Astrocyte of the spinal cord (primary cell): ENCODE measurements around the gene SLIT3.

ENCODE experiments used
- DNase-seq: peaks from one replicate; pipeline ENCODE4 v3.0.0; 2011; ENCODE audit warnings: low read depth, low spot score
- H3K4me3 ChIP-seq: 2 replicates; pipeline ENCODE4 v1.5.1; 2011; ENCODE audit warnings: low read depth, mild to moderate bottlenecking, low read length, moderate library complexity
- CTCF ChIP-seq: IDR thresholded peaks from 2 replicates; pipeline ENCODE4 v1.5.1; 2012; ENCODE audit warnings: low read depth, mild to moderate bottlenecking, low read length, inconsistent platforms
- in situ Hi-C: cut with HindIII; loops from 2 replicates; pipeline ENCODE4 v1.10.0; 2017; ENCODE audit warnings: low sequenced_read_pairs

The SLIT3 gene

GRCh38 chr5:169265888-169266287 is 35.1 kb downstream of the SLIT3 start:
- in situ Hi-C loops: no loop called here

GRCh38 chr5:169263591-169263990 is 37.3 kb downstream of the SLIT3 start:
- H3K4me3 ChIP-seq: no peak overlapping the region
- no peak for DNase-seq
- in situ Hi-C loops: no loop called here
- TF ChIP-seq CTCF: no peak

More at GRCh38 chr5:169265888-169266287, 35.1 kb downstream of the SLIT3 start:
- TF ChIP-seq CTCF: peak; percentile 28
- DNase-seq: peak; percentile 5
- no peak overlapping the region for H3K4me3 ChIP-seq

GRCh38 chr5:169260896-169261569 is 39.9 kb downstream of the SLIT3 start:
- no peak overlapping the region for H3K4me3 ChIP-seq
- no peak for TF ChIP-seq CTCF
- no peak for DNase-seq
- in situ Hi-C loops: no loop called here

- in situ Hi-C loops: no loop called here
- DNase-seq: peak; percentile 60
- H3K4me3 ChIP-seq: no peak overlapping the region
- TF ChIP-seq CTCF: no peak
Observed at GRCh38 chr5:169258372-169259000, 42.5 kb downstream of the SLIT3 start.

GRCh38 chr5:169256191-169256590 is 44.7 kb downstream of the SLIT3 start:
- H3K4me3 ChIP-seq: no peak overlapping the region
- no peak for TF ChIP-seq CTCF
- in situ Hi-C loops: no loop called here
- no peak for DNase-seq

- no peak for TF ChIP-seq CTCF
- in situ Hi-C loops: no loop called here
- DNase-seq: no peak
- no peak overlapping the region for H3K4me3 ChIP-seq
Observed at GRCh38 chr5:169253071-169253470, 47.9 kb downstream of the SLIT3 start.
